GF-D8 (cell line): ENCODE measurements around the gene SPARCL1.

ENCODE experiments used
- DNase-seq: peaks from one replicate; lab custom pipeline; 2025; lab: John Stamatoyannopoulos, UW

Gene SPARCL1

DNA sequence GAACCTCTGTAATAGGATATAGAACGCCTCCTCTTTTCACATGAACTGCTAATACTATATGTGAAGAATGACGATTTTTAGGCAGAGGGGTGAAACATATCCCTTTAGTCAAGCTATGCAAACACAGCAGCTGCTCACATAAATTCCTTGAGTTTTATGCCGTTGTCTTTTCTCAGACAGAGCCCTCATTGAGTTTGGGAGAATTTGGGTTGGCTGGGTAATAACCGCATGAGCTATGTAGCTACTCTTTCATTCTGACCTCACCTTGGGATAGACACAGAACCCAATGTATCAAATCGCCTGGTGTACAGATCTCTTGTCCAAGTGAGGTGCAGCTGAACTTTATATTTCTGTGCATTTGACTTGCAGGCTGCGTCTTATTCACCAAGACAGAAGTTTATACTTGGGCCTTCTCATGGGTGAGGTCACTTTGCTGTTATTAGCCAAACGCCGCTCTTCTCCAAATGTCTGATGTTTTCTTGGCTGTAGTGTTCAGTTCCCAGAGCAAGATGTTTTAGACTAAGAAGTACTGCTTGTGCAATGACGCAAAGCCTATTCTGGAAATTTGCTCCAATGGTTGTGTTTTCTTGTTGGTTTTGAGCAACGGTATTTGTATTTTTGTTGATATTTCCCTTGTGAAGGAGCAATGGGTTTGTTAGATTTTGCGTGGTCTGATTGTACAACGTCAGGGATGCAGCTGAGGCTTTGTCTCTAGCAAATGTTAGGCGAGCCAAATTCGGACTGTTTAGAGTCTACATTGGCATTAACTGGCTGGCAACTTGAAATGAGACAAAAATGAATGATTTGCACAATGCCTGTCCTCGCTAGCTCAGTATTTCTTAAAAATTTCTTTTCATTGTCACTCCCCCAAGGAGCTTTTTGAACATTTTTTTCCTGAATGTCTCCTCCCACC, 11.2 kb upstream of the SPARCL1 start:
- DNase-seq = no peak

DNA sequence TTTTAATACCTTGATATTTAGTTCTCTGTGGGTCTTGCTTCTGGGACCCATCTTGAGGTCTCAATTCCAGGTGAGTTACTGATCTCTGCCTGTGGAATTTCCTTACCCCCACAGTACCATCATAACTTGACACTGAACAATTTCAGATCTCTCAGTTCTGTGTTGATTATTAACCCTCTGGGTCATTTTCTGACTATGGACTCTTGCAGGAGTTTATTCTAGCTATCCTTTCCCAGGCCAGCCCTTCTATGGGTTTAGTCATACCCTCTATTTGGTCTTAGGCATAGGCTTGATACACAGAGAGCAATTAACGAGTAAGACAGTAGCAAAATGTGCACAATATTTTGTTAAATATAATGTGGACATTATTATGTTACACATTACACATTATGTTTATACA, 3.7 kb upstream of the SPARCL1 start:
- no peak for DNase-seq

DNA sequence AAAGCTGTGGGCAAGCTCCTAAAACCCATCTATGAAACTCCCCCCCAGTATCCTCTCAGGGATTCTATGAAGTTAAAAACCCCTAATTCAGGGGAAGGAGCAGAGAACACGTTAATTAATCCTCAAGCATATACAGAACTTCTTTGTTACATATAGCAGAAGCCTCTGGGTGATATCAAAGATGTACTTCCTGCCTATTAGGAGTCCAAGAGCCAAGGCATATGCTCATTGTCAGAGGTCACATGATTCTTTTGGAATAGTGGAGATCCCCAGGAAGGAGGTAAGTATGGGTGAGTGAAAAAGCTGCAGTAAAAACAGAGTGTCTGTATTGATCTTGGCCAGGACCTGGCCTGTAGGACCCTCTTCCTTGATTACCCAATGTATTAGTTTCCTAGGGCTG, 2.9 kb upstream of the SPARCL1 start:
- no peak for DNase-seq

DNA sequence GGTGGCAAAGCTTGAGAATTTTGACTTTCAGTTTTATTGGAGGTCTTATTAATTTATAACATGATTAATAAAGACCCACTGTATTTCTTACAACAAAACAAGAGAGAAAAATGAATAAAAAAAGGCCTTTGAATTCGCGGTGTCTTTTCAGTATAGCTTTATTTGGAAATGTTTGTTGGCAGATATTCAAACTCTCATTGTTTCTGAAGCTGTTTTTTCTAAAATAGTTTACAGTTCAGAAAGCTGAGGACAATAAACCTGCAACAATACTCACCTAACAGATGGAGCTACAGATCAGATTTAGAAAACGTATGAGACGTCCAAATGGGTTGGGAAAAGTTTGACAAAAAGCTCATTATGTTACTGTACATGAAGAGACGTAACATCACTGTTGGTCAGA, 2.4 kb upstream of the SPARCL1 start:
- no peak for DNase-seq

DNA sequence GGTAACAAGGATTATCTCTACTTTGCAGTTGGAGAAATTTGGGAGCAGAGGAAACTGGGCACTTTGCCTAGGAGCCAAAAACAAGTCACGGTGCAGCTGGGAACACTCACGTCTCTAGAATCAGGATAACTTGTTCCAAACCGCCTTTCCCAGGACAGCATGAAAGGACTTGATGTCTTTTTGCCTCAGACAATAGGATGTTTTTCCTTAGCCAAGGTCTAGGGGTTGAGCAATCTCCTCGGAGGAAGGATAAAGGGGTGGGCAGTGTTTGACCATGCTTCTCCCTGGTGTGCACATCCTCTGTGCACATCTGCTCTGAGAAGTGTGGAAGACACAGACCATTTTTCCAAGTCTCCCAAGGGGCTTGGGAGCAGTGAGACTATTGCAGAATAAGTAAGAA, 1.7 kb upstream of the SPARCL1 start:
- DNase-seq = no peak

DNA sequence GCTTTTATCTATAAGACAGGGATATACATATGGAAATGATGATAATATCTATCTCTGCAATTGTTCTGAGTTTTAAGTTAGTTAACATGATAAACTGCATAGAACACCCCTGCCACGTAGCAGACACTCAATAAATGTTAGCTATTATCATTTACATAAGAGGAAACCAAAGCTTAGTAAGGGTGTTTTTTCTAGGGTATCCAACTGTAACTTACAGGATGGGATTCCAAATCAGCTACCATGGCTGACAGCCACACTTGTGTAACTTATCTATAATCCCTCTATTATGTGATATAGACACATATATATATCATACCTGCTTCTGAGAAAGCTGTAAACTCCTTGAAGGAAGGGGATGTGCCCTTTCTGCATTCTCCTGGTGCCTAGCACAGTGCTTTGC, 1.1 kb upstream of the SPARCL1 start:
- no peak for DNase-seq

DNA sequence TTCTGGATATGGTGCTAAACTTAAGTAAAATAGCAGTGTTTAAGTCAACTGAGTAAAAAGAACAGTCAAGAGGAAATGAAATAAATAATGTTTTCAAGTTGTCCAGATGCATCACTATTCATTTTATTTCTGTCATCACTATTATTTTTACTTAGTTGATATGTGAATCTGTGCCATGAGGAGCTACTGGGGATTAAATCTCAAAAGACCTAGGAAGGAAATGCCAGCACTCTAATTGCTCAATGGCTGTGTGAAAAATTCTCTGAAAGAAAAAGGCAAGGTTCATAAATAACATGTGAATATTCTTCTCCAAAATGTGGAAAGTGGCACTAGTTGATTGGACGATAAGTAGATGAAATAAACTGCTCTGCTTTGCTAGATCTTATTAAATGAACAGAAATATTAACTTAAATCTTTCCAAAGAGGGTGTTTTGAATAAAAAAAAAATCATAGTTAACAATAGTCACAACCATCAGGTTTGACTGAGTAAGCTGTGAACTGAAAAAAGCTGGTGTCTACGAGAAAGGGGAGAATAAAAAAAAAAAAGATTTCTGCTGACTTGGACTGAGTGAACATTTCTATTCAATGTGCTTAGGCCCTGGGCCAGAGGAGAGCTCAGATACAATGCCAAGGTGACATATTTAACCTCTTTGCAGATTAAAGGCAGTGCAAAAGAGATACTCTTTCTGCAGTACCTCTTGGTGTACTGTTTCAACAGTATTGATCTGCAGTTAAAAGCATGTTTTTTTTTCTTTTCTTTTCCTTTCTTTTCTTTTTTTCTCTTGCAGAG, 1.6 kb downstream of the SPARCL1 start:
- no peak for DNase-seq

DNA sequence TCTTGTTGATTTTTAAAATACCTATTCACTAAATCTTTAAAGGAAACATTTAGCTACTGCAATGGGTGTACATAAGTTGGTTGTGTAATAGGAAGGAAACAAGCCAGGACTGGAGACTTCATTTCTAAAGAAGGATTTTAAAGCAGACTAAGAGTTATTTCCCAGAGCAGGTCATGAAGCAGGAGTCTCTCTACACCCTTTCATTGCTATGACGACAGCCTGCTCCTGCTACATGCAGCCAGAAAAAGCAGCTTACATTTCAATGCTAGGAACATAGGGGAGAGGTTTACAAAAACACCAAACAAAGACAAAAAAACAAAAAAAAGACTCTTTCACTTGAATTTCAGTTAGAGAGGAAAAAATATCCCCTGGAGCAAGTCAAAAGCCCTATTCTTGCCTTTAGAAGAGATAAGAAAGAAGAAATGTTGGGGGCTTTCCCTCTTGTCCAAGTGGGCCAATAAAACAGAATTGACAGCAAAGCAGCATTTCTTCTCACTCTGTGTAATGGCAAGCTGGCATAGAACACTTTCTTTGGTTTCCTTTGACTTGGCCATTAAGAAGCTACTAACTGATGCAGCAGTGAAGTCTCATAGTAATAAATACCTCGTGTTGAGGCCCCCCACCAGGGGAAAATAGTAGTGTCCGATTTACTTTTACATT, 3.4 kb downstream of the SPARCL1 start:
- no peak for DNase-seq

DNA sequence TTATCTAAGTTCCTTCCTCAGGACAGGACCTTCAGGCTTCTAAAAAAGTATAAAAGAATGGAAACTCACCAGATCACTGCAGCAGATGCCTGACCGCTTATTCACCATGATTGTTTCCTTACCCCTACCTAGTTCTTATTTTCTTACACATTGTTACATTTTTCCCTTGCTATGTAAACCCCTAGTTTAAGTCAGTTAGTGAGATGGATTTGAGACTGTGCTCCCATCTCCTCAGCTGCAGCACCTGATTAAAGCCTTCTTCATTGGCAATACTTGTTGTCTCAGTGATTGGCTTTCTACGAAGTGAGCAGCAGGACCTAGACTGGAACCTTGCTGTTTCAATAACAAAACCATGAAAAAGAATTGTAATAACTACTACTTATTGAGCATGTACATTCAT, 4.7 kb downstream of the SPARCL1 start:
- no peak for DNase-seq

DNA sequence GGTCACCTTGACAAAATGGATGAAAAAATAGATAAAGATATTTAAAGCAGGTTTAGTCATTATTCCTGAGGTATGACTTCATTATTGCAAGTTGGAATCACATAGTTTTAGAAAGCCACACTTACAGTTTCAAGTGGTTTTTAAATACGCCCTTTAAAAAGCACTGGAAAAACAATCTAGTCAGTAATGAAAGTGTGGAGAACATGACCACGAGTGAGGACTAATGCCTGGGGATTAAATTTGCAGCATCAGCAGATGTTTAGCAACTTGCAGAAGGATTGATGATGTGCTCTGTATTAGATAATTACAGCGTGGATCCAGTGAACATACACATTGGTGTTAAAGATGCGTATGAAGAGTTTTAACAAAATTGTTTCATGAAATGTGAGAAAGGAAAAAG, 5.9 kb downstream of the SPARCL1 start:
- DNase-seq = no peak

DNA sequence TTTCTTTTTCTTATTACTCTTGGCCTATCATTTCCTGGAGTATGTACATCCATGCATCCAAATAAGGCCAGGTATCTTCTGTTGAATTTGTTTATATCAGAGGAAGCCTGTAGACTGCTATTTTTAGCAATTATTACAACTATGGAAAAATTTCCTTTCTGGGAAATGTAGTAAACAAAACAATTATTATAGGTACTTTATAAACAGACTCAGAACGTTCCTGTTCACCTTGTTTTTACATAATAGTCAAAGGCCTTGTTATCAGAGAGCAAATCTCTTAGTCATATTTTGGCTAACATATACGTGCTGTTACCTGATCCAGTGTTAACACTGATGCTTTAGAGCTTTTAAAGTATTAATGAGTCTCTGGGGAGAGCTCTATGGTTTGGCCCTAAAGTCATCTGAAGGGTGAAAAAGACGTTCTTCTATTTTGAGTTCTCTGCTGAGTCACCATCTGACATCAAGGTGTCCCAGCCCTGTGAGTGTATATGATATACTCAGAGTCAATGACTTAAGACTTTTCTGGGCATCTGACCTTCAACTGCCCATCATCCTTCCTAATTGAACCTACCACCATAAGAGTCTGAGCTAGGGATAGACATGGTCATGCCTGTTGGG, 7.3 kb downstream of the SPARCL1 start:
- DNase-seq = no peak

DNA sequence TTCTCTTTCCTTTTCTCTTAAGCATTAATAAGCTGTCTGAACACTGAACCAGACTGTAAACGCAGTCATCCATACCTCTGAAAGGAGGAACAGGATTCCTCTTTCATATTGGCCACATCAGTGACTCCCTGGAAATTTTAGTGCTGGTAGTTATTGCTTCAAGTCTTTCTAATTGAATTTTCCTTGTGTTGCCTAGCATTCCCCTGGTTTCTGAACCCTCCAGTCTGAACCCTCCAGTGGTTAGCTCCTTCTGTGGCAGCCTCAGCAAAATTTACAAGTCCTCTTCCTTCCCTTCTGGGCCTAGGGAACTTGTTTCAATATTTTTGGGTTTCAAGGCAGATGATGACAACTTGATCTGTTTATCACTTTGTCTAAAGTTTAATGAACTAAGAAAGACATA, 7.9 kb downstream of the SPARCL1 start:
- DNase-seq = no peak

DNA sequence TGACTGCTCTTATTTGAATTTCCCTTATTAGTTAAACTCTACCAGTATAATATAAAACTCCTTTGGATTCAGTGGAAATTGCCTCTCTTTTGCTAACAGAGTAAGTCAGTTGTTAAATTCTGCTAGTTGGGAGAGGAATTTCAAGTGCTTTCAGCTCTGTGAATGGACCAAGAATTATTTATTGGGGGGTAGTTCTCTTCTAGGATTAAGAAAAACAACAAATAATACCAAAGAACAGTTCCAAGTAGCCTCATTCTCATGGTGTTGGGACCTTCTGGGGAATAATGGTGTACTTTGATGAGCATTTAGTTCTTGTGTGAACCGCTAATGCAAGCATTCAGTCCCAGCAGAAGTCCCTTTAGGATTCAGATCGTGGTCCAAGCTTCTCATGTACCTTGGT, 11.6 kb downstream of the SPARCL1 start:
- DNase-seq = no peak

DNA sequence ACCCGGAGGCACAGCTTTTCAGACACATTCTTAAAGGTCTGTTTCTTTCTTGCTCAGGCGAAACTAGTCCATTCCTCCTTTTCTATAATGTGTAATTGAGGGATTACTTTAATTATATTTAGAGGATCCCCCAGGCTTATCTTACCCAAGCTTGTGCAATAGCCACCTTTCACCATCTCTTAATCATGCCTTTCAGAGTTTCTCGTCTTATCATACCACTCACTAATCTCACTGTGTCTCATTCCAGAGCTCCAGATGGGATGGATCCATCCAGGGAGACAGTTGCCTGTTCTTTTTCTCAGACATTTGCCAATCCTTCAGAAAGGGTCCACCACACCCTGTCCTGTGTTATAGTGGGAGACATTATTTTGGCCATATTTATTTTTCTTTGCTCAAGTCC, 12.5 kb downstream of the SPARCL1 start:
- DNase-seq = no peak

DNA sequence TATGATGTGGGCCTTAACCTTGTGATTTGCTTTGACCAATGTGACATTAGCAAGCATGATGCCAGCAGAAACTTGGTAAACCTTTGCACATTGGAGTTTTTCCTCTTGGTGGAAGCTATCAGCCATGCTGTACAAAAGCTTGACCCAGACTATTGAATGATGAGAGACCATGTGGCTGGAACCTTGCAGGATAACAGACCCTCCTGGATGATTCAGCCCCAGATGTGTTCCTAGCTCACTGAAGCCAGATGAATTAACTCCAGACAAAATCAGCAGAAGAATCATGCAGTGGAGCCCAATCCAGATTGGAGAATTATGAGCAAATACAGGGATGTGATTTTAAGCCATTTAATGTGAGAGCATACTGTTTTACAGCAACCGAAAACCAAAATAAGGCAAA, 16.8 kb downstream of the SPARCL1 start:
- no peak for DNase-seq

DNA sequence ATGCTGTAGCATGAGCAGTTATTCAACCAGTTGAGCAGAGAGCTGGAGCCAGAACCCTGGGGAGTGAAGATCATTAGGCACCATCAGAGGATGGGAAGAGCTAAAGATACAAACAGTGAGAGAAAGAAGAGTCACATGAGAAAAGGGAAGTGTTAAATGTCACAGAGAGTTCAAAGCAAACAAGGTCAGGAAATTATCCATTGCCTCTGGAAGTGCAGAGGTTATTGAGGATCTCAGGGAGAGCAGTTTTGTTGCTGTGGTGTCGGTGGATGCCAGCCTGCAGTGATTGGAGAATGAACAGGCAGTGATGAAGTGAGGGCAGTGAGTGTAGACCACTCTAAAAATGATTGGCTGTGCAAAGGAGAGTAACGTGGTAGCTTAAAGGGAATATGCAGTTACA, 17.7 kb downstream of the SPARCL1 start:
- DNase-seq = no peak

DNA sequence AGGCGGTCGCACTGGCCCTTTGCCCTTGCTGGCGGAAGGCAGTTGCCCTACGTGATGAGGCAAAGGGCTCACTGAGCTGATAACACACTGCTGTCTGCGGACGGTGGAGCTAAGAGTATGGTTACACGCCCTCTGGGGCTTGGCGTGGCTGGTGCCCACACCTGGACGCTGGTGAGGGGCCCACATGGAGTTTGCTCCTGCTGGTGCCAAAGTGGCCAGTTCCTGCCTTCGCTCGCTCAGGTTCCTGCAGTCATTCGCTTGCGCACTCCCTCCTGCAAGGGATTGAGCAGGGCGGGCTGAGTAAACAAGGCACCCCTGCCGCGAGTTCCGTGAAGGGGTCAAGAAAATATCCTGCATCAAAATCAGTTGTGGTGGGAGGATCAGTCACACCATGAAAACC, 18.4 kb downstream of the SPARCL1 start:
- no peak for DNase-seq

DNA sequence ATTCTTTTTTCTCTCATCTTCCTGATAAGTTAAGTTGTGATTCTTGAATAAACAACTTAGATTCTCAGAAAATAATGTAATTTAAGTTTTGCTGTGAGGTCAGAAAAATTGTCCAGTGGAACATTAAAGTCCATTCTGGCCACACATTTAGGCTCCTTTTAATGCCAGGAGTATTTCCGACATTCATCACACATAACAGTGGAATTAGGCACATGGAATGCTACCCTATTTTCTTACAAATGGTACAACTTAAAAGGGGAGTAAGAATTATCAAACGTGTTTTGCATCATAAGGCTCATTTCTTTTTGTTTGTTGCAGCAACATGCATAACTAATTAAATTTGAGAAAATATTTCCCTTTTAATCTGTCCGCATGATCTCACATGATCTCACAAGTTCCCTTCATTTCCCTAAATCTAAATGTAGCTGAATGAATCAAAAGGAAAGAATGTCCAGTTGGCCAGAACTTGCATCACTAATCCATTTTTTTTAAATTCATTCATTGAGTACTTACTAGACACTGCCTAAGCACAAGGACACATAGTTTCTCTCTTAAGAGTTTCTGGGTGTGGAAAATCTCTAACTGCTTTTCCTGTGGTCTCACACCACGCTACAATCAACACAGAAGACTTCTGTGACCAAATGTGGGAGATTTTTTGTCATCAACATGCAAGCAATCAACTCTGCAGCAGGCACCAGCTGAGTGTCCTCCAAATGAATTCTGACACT, 22.0 kb downstream of the SPARCL1 start:
- DNase-seq = no peak

DNA sequence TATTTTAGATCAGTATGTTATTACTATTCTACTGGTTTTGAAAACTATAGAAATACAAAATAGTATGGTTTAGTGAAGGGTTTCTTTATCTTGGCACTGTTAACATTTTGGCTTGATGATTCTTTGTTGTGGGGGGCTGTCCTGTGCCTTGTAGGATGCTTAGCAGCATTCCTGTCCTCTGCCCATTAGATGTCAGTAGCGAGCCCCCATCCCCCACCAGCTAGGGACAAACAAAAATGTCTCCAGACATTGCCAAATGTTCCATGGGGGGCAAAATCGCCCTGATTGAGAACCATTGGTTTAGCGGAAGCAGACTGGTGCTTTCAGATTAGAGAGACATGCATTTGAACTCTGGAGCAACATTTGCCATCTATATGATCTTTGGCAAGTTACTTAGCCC, 23.3 kb downstream of the SPARCL1 start:
- no peak for DNase-seq

DNA sequence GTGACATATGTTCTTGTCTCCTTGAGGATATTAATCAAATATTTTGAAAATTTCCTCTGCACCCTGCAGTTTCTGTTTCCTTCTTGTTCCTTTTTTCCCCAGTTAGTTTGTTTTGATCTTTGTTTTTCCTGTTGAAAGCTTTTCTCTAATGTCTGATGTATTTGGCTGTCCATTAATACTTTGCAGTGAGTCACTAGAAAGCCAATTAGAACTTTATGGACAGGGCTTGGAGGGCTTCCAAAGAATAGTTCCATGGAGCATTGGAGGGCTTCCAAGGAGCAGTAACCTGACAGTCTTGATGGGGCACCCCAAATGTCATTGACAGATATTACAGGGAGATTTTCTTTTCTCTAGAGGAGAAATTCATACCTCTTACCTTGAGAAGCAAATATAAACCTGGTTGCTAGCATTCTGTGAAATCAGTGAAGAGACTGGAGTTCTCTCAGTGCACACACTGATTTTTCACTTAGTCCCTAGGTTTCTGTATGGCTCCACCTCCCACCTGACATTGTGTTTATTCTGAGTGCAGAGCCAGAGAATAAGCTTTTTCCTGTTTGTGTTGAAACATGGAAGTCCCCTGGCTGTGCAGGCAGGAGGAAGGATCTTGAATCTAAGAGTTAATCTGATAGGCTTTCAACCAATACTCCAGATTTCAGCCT, 26.5 kb downstream of the SPARCL1 start:
- no peak for DNase-seq

DNA sequence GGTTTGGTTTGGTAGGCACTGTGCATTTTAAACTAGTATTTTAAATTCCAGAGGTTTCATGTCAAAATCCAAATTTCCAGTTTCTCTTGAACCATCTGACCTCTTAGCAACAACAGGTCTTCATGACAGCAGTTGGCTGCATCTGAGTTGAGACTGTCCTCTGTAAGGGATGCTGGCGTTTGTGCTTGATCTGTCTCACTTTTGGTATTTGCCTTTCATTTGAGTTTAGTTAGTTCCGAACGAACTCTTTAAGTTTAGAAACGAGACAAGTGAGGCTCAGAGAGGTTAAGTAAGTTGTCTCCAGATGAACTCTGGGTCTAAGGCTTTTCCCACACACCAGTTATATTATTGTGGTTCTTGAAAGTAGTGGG, 29.1 kb downstream of the SPARCL1 start:
- DNase-seq = no peak
